Measurements from ENCODE around the gene ZNRF3. TPM values are rescaled to one million over a fixed set of nuclear protein-coding genes. Genes with fewer than 3 reads are reported as not detected.

ZNRF3 gene
- total and polyA plus RNA-seq, 2 experiments from 2014 or later = 11.1 to 32.2 TPM

GRCh38 chr22:29029202-29030000, 146.0 kb downstream of the ZNRF3 start:
- ATAC-seq (no peak), DNase-seq (ENCODE audit: low spot score) (no peak)
- Histone ChIP-seq H3K27me3 (ENCODE audit: insufficient read depth) (no peaks in the 10 kb centered on the region), H3F3A (replicated peaks; ENCODE audit: low read depth) (peaks cover 5% of the 10 kb centered on the region; the same call in 1 of the 2 replicates), H3K36me3 (ENCODE audit: insufficient read depth) (no peaks in the 10 kb centered on the region), H3K4me1 (ENCODE audit: insufficient read depth) (peaks cover 34% of the 10 kb centered on the region), H2AFZ (no peak overlapping the region), H3K79me2 (replicated peaks; ENCODE audit: insufficient read depth) (peaks cover 67% of the 10 kb centered on the region), H3K27ac (ENCODE audit: low read depth) (peak overlapping the region; percentile 70; the same call in 1 of the 2 replicates), H3K4me3 (peak overlapping the region; percentile 62), H4K20me1 (replicated peaks; ENCODE audit: insufficient read depth) (no peaks in the 10 kb centered on the region), H3K4me2 (peak overlapping the region; percentile 85), H3K9me2 (ENCODE audit: insufficient read depth) (no peaks in the 10 kb centered on the region)
- Mint-ChIP-seq H3K27ac (no peak overlapping the region), H3K27me3 (ENCODE audit: insufficient read depth, low read depth, poor library complexity) (peaks cover 6% of the 10 kb centered on the region), H3K36me3 (ENCODE audit: low read depth) (peaks cover 6% of the 10 kb centered on the region; the same call in 2 of the 3 replicates), H3K4me3 (peak overlapping the region; percentile 80), H3K4me1 (peaks cover 49% of the 10 kb centered on the region), H3K9me3 (no peaks in the 10 kb centered on the region)
- no peak for TF ChIP-seq JUNB (IDR thresholded peaks at IDR 0.05; ENCODE audit: unreplicated experiment)
- TF ChIP-seq ETS1 (IDR thresholded peaks at IDR 0.05) = no peak
- TF ChIP-seq EZH2 (IDR thresholded peaks at IDR 0.05; ENCODE audit: low read depth, unreplicated experiment) = no peak
- TF ChIP-seq ZNF462 (CRISPR knock-in tag; IDR thresholded peaks at IDR 0.05) = no peak
- TF ChIP-seq CREB1 (CRISPR knock-in tag; IDR thresholded peaks at IDR 0.05; ENCODE audit: low read depth) = no peak
- no peak for TF ChIP-seq ZNF331 (CRISPR knock-in tag; IDR thresholded peaks at IDR 0.05; ENCODE audit: low read depth)
- no peak for TF ChIP-seq NANOG (IDR thresholded peaks at IDR 0.05; ENCODE audit: borderline replicate concordance)
